Right renal cortex interstitium (tissue), 3 donors: ENCODE data around the gene AHSG. TPM values are rescaled to one million over a fixed set of nuclear protein-coding genes. Genes with fewer than 3 reads are reported as not detected.

Experiments used
- DNase-seq, 3 donors: peaks; one replicate each; pipeline ENCODE4 v3.0.0-alpha.2; 2013; ENCODE audit warnings: low read depth in 3 of 3, low spot score in 2 of 3
- polyA plus RNA-seq, 3 donors: library from polyadenylated mRNA; unstranded; fragments of 120-200 nt; gene quantifications; one replicate each; pipeline ENCODE4 v1.2.1, GENCODE V29; 2013; ENCODE audit not compliant: insufficient read length in 3 of 3

AHSG gene
- polyA plus RNA-seq, 3 donors: 0.69 to 2.7 (median 1.0) TPM

- DNase-seq: no peak
Measured at GRCh38 chr3:186592682-186593081, 20.2 kb upstream of the AHSG start.

DNA sequence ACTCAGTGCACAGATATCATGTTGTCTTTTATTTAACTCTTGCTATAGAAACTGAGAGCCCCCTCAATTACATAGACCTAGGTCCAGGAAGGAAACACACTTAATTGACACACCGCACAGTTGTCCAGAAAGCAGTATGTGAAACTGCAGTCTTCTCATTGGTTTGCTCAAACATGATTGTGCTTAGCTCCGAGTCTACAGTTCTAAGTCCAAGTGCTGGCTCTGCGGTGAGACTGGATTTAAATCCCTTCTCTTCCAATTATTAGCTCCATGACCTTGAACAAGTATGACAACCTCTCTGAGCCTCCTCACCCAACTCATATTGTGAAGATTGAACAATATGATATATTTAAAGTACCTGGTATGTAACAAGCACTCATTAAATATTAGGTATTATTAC is 19.0 kb upstream of the AHSG start:
- no peak for DNase-seq

- DNase-seq: no peak
Measured at GRCh38 chr3:186594591-186595113, 18.2 kb upstream of the AHSG start.

DNA sequence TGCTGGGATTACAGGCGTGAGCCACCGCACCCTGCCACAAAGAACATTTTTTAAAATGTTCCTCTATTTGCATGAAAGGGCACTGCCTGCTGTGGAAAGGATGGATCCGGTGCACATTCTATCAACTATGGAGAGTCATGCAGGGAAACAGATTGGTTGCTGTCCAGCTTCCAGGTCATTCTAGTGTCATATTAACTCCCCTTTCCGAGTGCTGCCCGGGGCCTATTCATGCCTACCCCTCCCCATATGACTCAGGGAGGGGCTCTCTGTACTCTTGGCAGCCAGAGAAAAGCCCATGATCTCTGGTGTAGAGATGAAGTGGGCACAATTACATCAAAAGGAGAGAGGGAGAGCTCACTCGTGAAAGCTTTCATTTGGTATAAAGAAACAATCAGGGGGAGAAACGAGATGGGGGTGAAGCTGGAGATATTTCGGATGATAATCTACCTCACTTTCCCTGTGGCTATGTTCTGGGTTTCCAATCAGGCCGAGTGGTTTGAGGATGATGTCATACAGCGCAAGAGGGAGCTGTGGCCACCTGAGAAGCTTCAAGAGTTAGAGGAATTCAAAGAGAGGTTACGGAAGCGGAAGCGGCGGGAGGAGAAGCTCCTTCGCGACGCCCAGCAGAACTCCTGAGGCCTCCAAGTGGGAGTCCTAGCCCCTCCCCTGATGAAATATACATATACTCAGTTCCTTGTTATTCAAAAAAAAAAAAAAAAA is 16.1 kb upstream of the AHSG start:
- no peak for DNase-seq

DNA sequence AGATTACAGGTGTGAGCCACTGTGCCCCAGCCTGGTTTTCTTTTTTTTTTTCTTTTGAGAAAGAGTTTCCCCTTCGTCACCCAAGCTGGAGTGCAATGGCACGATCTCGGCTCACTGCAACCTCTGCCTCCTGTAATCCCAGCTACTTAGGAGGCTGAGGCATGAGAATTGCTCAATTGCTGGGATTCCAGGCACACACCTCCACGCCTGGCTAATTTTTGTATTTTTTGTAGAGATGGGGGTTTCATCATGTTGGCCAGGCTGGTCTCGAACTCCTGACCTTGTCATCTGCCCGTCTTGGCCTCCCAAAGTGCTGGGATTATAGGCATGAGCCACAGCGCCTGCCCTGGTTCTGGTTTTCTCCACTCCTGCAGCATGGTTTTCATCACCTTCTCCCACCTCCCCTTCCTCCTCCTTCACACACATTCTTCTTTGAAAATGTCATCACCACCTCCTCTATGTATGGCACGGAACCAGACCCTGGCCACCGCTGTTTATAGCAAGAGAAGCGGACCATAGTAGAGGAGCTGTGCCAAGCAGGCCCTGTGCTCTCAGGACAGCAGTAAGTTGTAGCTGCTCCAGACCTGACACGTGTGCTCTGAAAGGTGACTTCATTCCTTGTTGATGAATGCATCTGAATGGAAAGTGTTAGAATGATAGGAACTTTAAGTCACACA is 14.6 kb upstream of the AHSG start:
- no peak for DNase-seq

DNA sequence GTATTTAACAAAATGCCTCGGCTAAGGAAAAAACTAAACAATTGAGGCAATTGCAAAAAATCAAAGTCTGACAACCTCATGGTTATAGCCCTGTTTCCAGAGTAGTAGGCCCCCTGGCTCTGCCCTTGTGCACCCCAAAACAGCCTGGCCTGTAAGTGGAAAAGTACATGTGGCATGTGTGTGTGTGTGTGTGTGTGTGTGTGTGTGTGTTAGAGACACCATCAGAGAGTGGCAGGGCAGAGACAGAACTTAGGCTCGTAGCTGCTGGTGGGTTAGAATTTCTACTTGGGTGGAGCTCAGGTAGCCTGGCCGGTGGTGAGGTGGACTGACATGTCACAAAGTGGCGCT is 14.1 kb upstream of the AHSG start:
- DNase-seq: no peak

GRCh38 chr3:186599142-186599784 is 13.6 kb upstream of the AHSG start:
- DNase-seq: no peak

GRCh38 chr3:186599785-186600166 is 13.1 kb upstream of the AHSG start:
- DNase-seq: no peak

DNA sequence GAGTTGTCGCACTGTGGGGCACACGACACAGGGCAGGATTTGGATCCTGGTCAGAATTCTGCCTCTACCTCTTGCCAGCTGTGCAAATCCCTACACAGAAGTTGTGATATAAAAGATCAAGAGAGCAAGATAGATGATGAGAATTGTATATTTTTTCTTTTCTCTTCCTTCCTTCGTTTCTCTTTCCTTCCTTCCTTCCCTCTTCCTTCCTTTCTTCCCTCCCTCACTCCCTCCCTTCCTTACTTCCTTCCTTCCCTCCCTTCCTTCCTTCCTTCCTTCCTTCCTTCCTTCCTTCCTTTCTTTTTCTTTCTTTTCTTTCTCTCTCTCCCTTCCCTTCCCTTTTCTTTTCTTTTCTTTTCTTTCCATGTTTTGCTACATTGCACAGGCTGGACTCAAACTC is 12.0 kb upstream of the AHSG start:
- no peak for DNase-seq

DNA sequence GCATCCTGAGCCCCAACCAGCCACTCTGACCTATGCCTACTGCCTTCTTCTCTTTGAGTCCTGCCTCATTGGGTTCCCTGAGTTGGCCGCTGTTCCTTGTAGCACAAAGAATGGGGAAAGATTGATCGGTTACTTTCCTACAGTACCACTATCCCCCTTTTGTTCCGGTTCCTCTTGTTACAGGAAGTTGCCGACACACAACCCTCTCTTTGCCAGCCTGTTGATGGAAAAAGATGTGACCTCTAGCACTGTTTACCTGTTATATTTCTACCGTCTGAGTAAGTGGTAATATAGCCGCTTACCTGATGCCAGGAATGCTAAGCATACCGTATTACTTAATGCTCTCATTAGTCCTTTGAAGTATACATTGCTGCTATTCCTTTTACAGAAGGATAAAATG is 9.7 kb upstream of the AHSG start:
- DNase-seq: no peak

DNA sequence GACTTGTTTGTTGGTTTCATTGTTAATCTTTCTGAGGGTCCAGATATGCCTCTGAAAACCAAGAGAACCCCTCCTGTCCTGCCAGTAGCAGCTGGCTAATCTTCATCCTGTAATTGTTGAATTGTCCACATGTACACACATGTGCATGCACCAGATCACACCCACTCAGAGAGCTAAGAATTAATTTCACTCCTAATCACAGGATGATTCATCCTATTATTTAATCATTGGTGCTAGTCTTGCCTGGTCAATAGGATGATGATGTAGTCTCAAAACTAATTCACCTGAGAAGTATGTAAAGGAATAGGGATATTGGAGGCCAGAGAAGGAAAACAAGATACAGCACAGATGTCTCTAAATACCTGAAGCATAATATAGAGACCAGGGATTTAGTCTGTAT is 7.8 kb upstream of the AHSG start:
- DNase-seq: no peak

- no peak for DNase-seq
Measured at GRCh38 chr3:186605561-186606545, 7.0 kb upstream of the AHSG start.

GRCh38 chr3:186608624-186609215 is 4.1 kb upstream of the AHSG start:
- no peak for DNase-seq

GRCh38 chr3:186609247-186609868 is 3.5 kb upstream of the AHSG start:
- DNase-seq: no peak

DNA sequence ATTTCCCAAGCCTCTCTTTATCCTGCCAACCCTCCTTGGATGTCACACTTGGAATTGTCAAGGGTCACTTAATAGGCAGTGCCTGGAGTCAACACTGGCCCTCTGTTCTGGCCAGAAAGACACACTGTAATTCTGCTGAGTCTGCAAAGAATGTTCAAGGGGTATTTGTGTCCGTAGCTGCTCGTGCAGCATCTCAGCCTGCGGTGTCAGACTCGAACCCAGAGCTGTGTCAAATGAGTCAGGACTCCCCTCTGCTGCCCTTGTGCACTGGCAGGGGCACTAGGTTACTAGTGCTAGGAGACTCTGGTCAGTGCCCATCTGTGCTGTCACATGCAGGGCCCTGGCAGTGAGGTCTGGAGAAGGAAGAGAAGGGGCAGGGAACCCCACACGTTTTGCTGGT is 795 bp upstream of the AHSG start:
- no peak for DNase-seq

DNA sequence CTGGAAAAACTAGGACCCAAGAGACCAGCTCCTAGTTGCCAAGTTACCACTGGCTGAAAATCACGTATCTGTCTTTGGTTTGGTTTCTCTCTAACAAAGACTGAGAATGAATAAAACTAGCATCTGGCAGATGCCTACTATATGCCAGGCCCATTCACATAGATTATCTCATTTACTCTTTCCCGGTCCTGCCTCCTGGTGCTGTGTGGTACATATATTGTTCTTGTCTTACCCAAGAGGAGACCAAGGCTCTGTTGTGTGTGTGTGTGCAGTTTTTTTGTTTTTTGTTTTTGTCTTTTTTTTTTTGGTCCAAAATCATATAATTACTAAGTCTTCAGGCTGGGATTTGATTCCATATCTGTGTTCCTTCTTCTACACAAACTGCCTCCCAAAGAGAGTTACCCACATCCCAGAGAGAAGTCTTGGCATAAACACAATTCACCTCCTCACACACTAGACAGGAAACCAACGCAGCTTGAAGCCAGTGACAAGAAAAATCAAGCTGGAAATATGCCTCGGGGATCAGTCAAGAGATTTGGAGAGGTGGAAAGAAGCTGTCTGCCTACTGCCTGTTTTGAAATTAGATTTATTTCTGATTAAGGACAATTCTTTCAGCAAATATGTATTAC is 891 bp downstream of the AHSG start:
- no peak for DNase-seq

DNA sequence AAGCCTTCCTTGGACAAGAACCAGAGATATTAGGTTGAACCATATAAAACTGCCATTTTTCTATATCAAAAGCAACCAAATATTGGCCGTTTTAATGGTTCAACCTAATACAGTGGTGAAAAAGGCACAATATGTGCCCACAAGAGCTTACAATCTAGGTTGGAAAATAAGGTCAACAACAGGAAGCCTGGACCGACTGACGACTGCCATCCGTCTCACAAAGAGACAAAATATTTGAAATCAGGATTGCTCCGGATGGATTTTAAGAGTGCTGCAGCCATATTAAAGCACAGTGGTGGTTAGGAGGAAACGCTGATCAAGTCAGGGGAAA is 1.4 kb downstream of the AHSG start:
- DNase-seq: no peak

GRCh38 chr3:186614597-186615483 is 2.0 kb downstream of the AHSG start:
- DNase-seq: peak; percentile 56 to 73 (median 65)

DNA sequence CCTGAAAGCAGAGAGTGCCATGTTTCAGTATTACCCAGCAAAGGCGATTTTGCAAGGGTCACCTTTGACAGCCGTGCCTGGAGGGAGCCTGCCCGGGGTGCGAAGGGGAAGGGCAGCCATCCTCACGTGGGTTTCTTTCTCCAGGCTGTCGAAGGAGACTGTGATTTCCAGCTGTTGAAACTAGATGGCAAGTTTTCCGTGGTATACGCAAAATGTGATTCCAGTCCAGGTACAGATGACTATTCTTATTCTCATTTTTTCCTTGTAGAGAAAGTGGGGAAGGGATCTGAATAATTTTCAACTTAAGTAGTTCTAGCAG is 3.4 kb downstream of the AHSG start:
- DNase-seq: no peak
